Inflammatory macrophage treated with lipopolysaccharide for 1 hour (primary cell): ENCODE measurements around the gene DNTT.

ENCODE experiments used
- DNase-seq, 2 donors: peaks; one replicate each; pipeline ENCODE4 v3.0.0-alpha.2; 2020 to 2022

DNTT gene

GRCh38 chr10:96387161-96387560 is 82.9 kb downstream of the DNTT start:
- DNase-seq = no peak

- DNase-seq = no peak
Observed at GRCh38 chr10:96387601-96388000, 83.4 kb downstream of the DNTT start.
